ENCODE results near the gene PLXNA2. TPM values are rescaled to one million over a fixed set of nuclear protein-coding genes. Genes with fewer than 3 reads are reported as not detected.

Gene PLXNA2
- total RNA-seq, 1 experiment from 2014 or later: 5.3 TPM

GRCh38 chr1:208081972-208082371, 162.2 kb downstream of the PLXNA2 start:
- peak; percentile 75 for DNase-seq

GRCh38 chr1:208080396-208081286, 163.5 kb downstream of the PLXNA2 start:
- DNase-seq: no peak
- Histone ChIP-seq H3K27me3 (ENCODE audit: control insufficient read depth, insufficient read depth, low read length) (peaks cover 3% of the 10 kb centered on the region; the same call in 1 of the 2 replicates), H3K4me3 (ENCODE audit: insufficient read depth, low read depth, low read length) (no peak overlapping the region), H3K36me3 (replicated peaks; ENCODE audit: control insufficient read depth, insufficient read depth, low read length) (no peaks in the 10 kb centered on the region)

More at GRCh38 chr1:208081972-208082371, 162.2 kb downstream of the PLXNA2 start:
- H3K27me3 ChIP-seq (ENCODE audit: control insufficient read depth, insufficient read depth, low read length): peaks cover 3% of the 10 kb centered on the region; the same call in 1 of the 2 replicates
- no peaks in the 10 kb centered on the region for H3K36me3 ChIP-seq (replicated peaks; ENCODE audit: control insufficient read depth, insufficient read depth, low read length)
- no peak overlapping the region for H3K4me3 ChIP-seq (ENCODE audit: insufficient read depth, low read depth, low read length)

DNA sequence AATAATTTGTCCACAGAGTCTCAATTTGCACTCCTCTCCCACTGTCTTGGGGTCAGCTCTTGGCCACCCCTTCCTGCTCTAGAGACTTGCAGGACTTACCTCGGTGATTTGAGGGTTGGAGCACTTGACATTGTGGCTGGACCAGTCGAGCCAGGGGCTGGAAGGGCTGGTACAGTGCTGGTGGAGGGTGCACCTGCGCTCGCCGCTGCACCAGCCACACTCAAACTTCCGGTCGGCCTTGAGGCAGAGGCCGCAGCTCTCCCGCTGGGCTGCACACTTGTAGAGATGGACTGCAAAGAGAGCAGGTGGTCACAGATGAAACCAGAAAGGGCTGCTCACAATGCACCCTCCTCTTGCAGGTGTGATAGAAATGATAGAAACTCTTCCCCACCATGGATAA, 165.0 kb downstream of the PLXNA2 start:
- no peak for DNase-seq
- Histone ChIP-seq H3K27me3 (ENCODE audit: control insufficient read depth, insufficient read depth, low read length) (peaks cover 3% of the 10 kb centered on the region; the same call in 1 of the 2 replicates), H3K36me3 (replicated peaks; ENCODE audit: control insufficient read depth, insufficient read depth, low read length) (no peaks in the 10 kb centered on the region), H3K4me3 (ENCODE audit: insufficient read depth, low read depth, low read length) (no peak overlapping the region)

- no peaks in the 10 kb centered on the region for H3K36me3 ChIP-seq (replicated peaks; ENCODE audit: control insufficient read depth, insufficient read depth, low read length)
Measured at GRCh38 chr1:208078752-208079151, 165.4 kb downstream of the PLXNA2 start.

DNA sequence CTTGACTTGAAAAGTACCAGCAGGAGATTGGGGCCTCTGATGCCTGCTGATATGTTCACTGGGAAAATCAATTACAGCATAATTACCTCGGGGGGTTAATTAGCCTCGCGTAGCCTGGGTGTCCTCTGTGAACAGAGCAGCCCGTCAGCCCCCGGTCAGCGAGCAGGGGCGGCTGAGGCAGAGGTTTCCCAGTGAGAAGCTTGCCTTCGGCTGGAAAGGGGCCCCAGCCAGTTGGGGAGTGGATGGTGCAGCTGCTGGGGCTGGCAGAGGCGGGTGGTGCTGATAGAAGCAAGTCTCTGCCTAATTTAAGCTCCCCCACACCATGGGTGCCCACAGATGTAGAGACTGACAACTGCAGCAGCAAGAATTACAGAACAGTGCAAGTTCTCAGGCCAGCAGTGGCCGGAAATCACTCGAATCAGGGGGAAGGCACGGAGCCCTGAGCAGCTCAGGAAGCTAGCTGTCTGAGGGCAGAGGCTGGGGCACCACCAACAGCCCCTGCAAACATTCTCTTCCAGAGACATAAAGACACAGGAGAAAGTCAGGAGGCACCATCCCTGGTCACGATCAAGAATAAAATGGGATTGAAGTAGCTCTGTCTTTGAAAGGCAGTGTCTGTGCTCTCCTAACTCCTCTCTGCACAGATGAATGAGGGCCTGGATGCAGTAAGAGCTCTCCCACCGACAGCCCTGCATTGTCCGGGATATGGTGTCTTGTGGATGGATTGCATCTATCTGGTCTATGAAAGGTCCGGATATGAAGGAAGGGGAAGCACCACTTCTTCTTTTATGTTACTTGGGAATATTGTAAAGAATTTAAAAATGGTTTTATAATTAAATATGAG, 166.7 kb downstream of the PLXNA2 start:
- peak; percentile 61 for DNase-seq
- peaks cover 3% of the 10 kb centered on the region; the same call in 1 of the 2 replicates for H3K27me3 ChIP-seq (ENCODE audit: control insufficient read depth, insufficient read depth, low read length)
- H3K4me3 ChIP-seq (ENCODE audit: insufficient read depth, low read depth, low read length): no peak overlapping the region
- H3K36me3 ChIP-seq (replicated peaks; ENCODE audit: control insufficient read depth, insufficient read depth, low read length): no peaks in the 10 kb centered on the region

More at GRCh38 chr1:208078752-208079151, 165.4 kb downstream of the PLXNA2 start:
- Histone ChIP-seq H3K4me3 (ENCODE audit: insufficient read depth, low read depth, low read length) (no peak overlapping the region), H3K27me3 (ENCODE audit: control insufficient read depth, insufficient read depth, low read length) (peaks cover 3% of the 10 kb centered on the region; the same call in 1 of the 2 replicates)
- no peak for DNase-seq

DNA sequence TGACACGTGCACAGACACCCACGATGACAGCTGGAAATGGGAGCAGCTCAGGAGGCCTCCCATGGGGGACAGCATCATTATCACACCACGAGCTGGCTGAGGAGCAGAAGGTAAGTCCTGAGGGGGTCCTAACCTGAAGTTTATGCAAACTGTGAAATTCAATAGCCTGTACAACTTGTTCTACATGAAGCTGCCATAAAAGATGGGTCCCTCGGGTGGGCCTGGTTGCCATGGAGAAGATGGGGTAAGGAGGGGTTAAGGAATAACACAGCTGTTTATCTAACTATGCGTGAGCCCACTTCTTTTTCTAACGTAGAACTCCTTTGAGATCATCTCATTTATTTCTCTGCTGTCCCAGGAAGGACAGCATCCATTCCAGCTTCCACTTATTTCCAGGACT, 169.8 kb downstream of the PLXNA2 start:
- H3K4me3 ChIP-seq (ENCODE audit: insufficient read depth, low read depth, low read length): no peak overlapping the region
- H3K36me3 ChIP-seq (replicated peaks; ENCODE audit: control insufficient read depth, insufficient read depth, low read length): no peaks in the 10 kb centered on the region

GRCh38 chr1:208071435-208072031, 172.7 kb downstream of the PLXNA2 start:
- no peak for DNase-seq
- H3K36me3 ChIP-seq (replicated peaks; ENCODE audit: control insufficient read depth, insufficient read depth, low read length): no peaks in the 10 kb centered on the region
- no peak overlapping the region for H3K4me3 ChIP-seq (ENCODE audit: insufficient read depth, low read depth, low read length)
- no peaks in the 10 kb centered on the region for H3K27me3 ChIP-seq (ENCODE audit: control insufficient read depth, insufficient read depth, low read length)

More for the DNA sequence above, 169.8 kb downstream of the PLXNA2 start:
- no peaks in the 10 kb centered on the region; the same call in 1 of the 2 replicates for H3K27me3 ChIP-seq (ENCODE audit: control insufficient read depth, insufficient read depth, low read length)
- DNase-seq: no peak

GRCh38 chr1:208069908-208070307, 174.3 kb downstream of the PLXNA2 start:
- Histone ChIP-seq H3K4me3 (ENCODE audit: insufficient read depth, low read depth, low read length) (no peak overlapping the region), H3K36me3 (replicated peaks; ENCODE audit: control insufficient read depth, insufficient read depth, low read length) (no peaks in the 10 kb centered on the region), H3K27me3 (ENCODE audit: control insufficient read depth, insufficient read depth, low read length) (no peaks in the 10 kb centered on the region)
- no peak for DNase-seq

GRCh38 chr1:208069317-208069716, 174.9 kb downstream of the PLXNA2 start:
- H3K36me3 ChIP-seq (replicated peaks; ENCODE audit: control insufficient read depth, insufficient read depth, low read length): no peaks in the 10 kb centered on the region
- H3K27me3 ChIP-seq (ENCODE audit: control insufficient read depth, insufficient read depth, low read length): no peaks in the 10 kb centered on the region
- DNase-seq: no peak
- H3K4me3 ChIP-seq (ENCODE audit: insufficient read depth, low read depth, low read length): no peak overlapping the region

- DNase-seq: no peak
- Histone ChIP-seq H3K36me3 (replicated peaks; ENCODE audit: control insufficient read depth, insufficient read depth, low read length) (no peaks in the 10 kb centered on the region), H3K4me3 (ENCODE audit: insufficient read depth, low read depth, low read length) (no peak overlapping the region), H3K27me3 (ENCODE audit: control insufficient read depth, insufficient read depth, low read length) (no peaks in the 10 kb centered on the region)
Measured at GRCh38 chr1:208068908-208069307, 175.3 kb downstream of the PLXNA2 start.

- no peaks in the 10 kb centered on the region for H3K27me3 ChIP-seq (ENCODE audit: control insufficient read depth, insufficient read depth, low read length)
- DNase-seq: no peak
- no peaks in the 10 kb centered on the region for H3K36me3 ChIP-seq (replicated peaks; ENCODE audit: control insufficient read depth, insufficient read depth, low read length)
- H3K4me3 ChIP-seq (ENCODE audit: insufficient read depth, low read depth, low read length): no peak overlapping the region
Measured at GRCh38 chr1:208068407-208068806, 175.8 kb downstream of the PLXNA2 start.

- Histone ChIP-seq H3K36me3 (replicated peaks; ENCODE audit: control insufficient read depth, insufficient read depth, low read length) (no peaks in the 10 kb centered on the region), H3K4me3 (ENCODE audit: insufficient read depth, low read depth, low read length) (no peak overlapping the region), H3K27me3 (ENCODE audit: control insufficient read depth, insufficient read depth, low read length) (no peaks in the 10 kb centered on the region; the same call in 1 of the 2 replicates)
- no peak for DNase-seq
Measured at GRCh38 chr1:208066583-208066982, 177.6 kb downstream of the PLXNA2 start.

DNA sequence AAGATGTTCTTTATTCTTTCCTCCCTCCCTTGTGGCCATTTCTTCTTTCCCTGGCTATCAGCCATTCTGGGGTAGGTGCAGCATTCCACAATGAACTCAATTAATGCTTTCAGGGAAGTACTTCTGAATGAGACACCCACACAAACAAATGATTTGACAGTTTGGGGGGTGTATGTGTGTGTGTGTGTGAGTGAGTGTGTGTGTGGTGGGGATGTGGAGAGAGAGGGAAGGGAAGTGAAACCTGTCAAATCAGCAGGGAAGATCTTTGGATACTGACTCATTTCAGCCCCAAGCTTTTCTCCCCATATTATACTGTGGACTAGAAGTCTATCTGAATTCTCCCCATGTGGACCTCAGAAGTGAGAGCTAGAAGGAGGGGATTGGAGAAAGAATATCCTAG, 178.3 kb downstream of the PLXNA2 start:
- Histone ChIP-seq H3K36me3 (replicated peaks; ENCODE audit: control insufficient read depth, insufficient read depth, low read length) (no peaks in the 10 kb centered on the region), H3K4me3 (ENCODE audit: insufficient read depth, low read depth, low read length) (no peak overlapping the region), H3K27me3 (ENCODE audit: control insufficient read depth, insufficient read depth, low read length) (no peaks in the 10 kb centered on the region; the same call in 1 of the 2 replicates)
- no peak for DNase-seq

DNA sequence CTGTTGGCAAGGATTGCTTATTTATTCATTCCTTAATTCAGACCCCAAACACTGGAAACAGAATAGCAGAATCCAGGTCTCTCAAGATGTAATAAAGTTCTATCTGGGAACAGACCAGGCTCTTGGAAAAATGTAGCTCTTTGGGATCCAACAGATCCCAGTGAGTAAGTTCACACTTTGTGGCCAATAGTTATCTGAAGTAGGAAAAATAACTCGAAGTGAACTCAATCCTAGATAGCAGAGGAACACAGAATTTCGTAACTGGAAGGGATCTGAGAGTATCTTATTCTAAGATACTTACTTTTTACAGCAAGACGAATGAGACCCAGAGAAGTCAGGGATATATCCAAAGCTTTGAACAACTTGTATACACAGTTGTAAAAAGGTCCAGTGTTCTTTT, 182.6 kb downstream of the PLXNA2 start:
- Histone ChIP-seq H3K36me3 (replicated peaks; ENCODE audit: control insufficient read depth, insufficient read depth, low read length) (no peaks in the 10 kb centered on the region), H3K4me3 (ENCODE audit: insufficient read depth, low read depth, low read length) (no peak overlapping the region), H3K27me3 (ENCODE audit: control insufficient read depth, insufficient read depth, low read length) (no peaks in the 10 kb centered on the region; the same call in 1 of the 2 replicates)
- no peak for DNase-seq
